HG03025 (cell line): ENCODE measurements around the gene PPM1K.

Experiments
- ATAC-seq: cut with Tn5 transposase; IDR thresholded peaks from one replicate; pipeline ENCODE4 v1.9.1; 2021; ENCODE audit warnings: mild to moderate bottlenecking, moderate library complexity; ENCODE audit not compliant: unreplicated experiment, low FRiP score

PPM1K gene

GRCh38 chr4:88223516-88223915 lies 60.8 kb downstream of the PPM1K start:
- no peak for ATAC-seq

- ATAC-seq: no peak
Observed at GRCh38 chr4:88219099-88219498, 65.3 kb downstream of the PPM1K start.

- no peak for ATAC-seq
Observed at GRCh38 chr4:88217169-88217568, 67.2 kb downstream of the PPM1K start.

DNA sequence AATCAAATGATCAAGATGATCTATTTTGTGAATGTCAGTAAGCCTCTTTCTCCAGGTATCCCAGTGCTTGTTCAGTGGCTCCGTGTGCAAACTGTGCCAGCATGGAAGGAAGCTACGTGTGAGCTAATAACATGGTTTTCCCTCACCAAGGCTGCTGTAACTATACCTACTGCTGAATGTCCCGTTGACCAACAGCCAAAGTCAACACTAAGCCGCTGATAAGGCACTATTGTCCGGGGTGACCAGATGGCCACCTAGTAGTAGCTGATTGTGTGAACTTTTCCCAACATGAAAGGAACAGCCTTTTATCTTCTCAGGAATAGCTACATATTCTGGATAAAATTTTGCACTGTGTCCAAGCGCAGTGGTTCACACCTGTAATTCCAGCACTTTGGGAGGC lies 68.0 kb downstream of the PPM1K start:
- no peak for ATAC-seq

DNA sequence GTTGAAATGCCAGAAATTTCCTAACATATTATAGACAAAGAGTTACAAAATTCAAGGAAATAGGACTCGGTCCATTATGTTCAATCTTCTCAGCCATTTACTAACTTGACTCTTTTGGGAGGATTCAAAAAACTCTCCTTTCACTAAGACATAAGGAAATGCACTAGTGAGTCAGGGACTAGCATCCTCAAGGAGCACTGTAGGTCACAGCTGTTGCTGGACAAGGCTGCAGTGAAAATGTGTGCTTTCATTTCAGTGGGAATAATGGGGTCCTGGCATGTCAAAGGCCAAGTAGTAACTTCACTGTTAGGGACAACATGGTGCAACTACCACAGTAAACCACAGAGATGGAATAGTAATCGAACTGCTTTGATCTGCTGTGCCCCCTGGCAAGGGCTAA lies 69.0 kb downstream of the PPM1K start:
- ATAC-seq: no peak

DNA sequence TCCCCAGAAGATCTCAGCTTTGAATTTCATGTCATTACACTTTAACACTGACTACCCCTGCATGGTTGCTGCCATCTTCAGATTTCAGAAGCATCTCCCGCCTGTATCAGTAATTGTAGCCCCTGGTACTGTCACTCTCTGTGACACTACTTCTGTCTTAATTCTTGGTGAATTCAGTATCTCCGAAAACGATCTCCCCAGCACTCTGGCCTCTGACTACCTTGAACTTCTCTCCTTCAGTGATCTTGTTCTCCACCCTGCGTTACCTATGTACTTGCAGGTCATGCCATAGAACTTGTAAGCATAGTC lies 72.2 kb downstream of the PPM1K start:
- no peak for ATAC-seq

- ATAC-seq: no peak
Observed at GRCh38 chr4:88211473-88212252, 72.7 kb downstream of the PPM1K start.

DNA sequence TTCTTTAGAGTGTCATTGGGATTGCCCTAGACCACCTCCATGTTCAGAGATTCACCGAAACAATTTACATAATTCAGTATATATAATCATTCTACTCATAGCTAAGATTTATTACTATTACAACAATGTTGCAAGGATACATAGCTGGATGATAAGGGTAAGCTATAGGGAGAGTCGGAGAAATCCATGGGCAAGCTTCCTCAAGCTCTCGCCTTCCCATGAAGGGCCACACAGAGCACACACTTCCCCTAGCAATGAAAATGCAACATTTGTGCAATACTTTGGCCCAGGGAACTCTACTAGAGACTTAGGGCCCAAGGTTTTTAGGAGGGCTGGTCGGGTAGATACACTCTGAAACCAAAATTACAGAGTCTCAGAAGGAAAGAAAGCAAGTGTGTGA lies 76.2 kb downstream of the PPM1K start:
- ATAC-seq: no peak
